Astrocyte (in vitro differentiated cells and primary cell): ENCODE data around the gene CDK9. TPM values are rescaled to one million over a fixed set of nuclear protein-coding genes. Genes with fewer than 3 reads are reported as not detected.
A peak's percentile ranks its signal among the peaks of the same experiment; 100 is the strongest.

Source experiments
- DNase-seq: peaks from one replicate; pipeline ENCODE4 v3.0.0-alpha.2; 2010; ENCODE audit warnings: low read depth
- FAIRE-seq: peaks from 2 replicates; lab custom pipeline; 2011; peaks lifted over from hg19 to GRCh38; lab: Jason Lieb, UNC
- H2AFZ ChIP-seq: 2 replicates; pipeline ENCODE4 v1.6.0; 2012; ENCODE audit warnings: low read depth, low read length, inconsistent platforms
- H3K27ac ChIP-seq: 2 replicates; pipeline ENCODE4 v1.5.1; 2011; ENCODE audit warnings: low read depth, low read length, inconsistent platforms
- H3K27me3 ChIP-seq: 2 replicates; pipeline ENCODE4 v1.6.0; 2011; ENCODE audit warnings: low read length, inconsistent platforms; ENCODE audit not compliant: insufficient read depth
- H3K36me3 ChIP-seq: 2 replicates; pipeline ENCODE4 v1.5.1; 2011; ENCODE audit warnings: low read length, inconsistent platforms; ENCODE audit not compliant: insufficient read depth
- H3K4me1 ChIP-seq: 2 replicates; pipeline ENCODE4 v1.5.1; 2011; ENCODE audit warnings: low read length, inconsistent platforms; ENCODE audit not compliant: insufficient read depth
- H3K4me2 ChIP-seq: 2 replicates; pipeline ENCODE4 v1.6.0; 2012; ENCODE audit warnings: low read length, inconsistent platforms
- H3K4me3 ChIP-seq: 2 replicates; pipeline ENCODE4 v1.5.1; 2011; ENCODE audit warnings: low read depth, mild to moderate bottlenecking, low read length, inconsistent platforms; ENCODE audit not compliant: insufficient read depth
- H3K79me2 ChIP-seq: 2 replicates; pipeline ENCODE4 v1.6.0; 2012; ENCODE audit warnings: mild to moderate bottlenecking, low read length, inconsistent platforms; ENCODE audit not compliant: insufficient read depth
- H3K9ac ChIP-seq: 2 replicates; pipeline ENCODE4 v1.6.0; 2012; ENCODE audit warnings: mild to moderate bottlenecking, low read length, inconsistent platforms
- H3K9me3 ChIP-seq: 2 replicates; pipeline ENCODE4 v1.5.1; 2012; ENCODE audit warnings: low read depth, mild to moderate bottlenecking, low read length, inconsistent platforms; ENCODE audit not compliant: insufficient read depth
- H4K20me1 ChIP-seq: 2 replicates; pipeline ENCODE4 v1.6.0; 2012; ENCODE audit warnings: low read length, inconsistent platforms; ENCODE audit not compliant: insufficient read depth
- H3K27ac Mint-ChIP-seq: one replicate; pipeline ENCODE4 v1.8.0; 2021; ENCODE audit warnings: mild to moderate bottlenecking, mixed read lengths; ENCODE audit not compliant: unreplicated experiment
- H3K27me3 Mint-ChIP-seq: one replicate; pipeline ENCODE4 v1.8.0; 2021; ENCODE audit warnings: low read depth, mixed read lengths; ENCODE audit not compliant: unreplicated experiment
- H3K36me3 Mint-ChIP-seq: one replicate; pipeline ENCODE4 v1.8.0; 2021; ENCODE audit warnings: low read depth, mixed read lengths; ENCODE audit not compliant: unreplicated experiment
- H3K4me1 Mint-ChIP-seq: one replicate; pipeline ENCODE4 v1.8.0; 2021; ENCODE audit warnings: low read depth, mixed read lengths; ENCODE audit not compliant: unreplicated experiment
- H3K4me3 Mint-ChIP-seq: one replicate; pipeline ENCODE4 v1.8.0; 2021; ENCODE audit warnings: mild to moderate bottlenecking, moderate library complexity, mixed read lengths; ENCODE audit not compliant: unreplicated experiment
- H3K9me3 Mint-ChIP-seq: one replicate; pipeline ENCODE4 v1.8.0; 2021; ENCODE audit warnings: mild to moderate bottlenecking, mixed read lengths; ENCODE audit not compliant: unreplicated experiment
- CTCF ChIP-seq: IDR thresholded peaks from 2 replicates; pipeline ENCODE4 v1.5.1; 2011; ENCODE audit warnings: low read depth, mild to moderate bottlenecking, inconsistent platforms, low read length, moderate library complexity; ENCODE audit not compliant: insufficient read depth
- EZH2 ChIP-seq: IDR thresholded peaks from 2 replicates; pipeline ENCODE4 v1.6.1; 2012; ENCODE audit warnings: mild to moderate bottlenecking, low read length, inconsistent platforms; ENCODE audit not compliant: insufficient read depth
- total RNA-seq: library from RNA; stranded (reverse); gene quantifications from 2 replicates; pipeline ENCODE4 v1.2.1, GENCODE V29; 2021

The CDK9 gene
- total RNA-seq, 1 donor from 2014 or later: 71.7 TPM

GRCh38 chr9:127828262-127829031, 42.6 kb downstream of the CDK9 start:
- H3K4me2 ChIP-seq: peak overlapping the region; percentile 76
- DNase-seq (no peak), FAIRE-seq (no peak)
- Mint-ChIP-seq H3K27me3 (peaks cover 24% of the 10 kb centered on the region), H3K9me3 (no peaks in the 10 kb centered on the region), H3K4me3 (peak overlapping the region; percentile 54), H3K36me3 (no peaks in the 10 kb centered on the region), H3K27ac (peak overlapping the region; percentile 62), H3K4me1 (peaks cover 8% of the 10 kb centered on the region)
- H3K27ac ChIP-seq: no peak overlapping the region
- peaks cover 10% of the 10 kb centered on the region for H3K4me1 ChIP-seq
- TF ChIP-seq CTCF (no peak), EZH2 (no peak)
- H3K9me3 ChIP-seq: no peaks in the 10 kb centered on the region
- peaks cover 4% of the 10 kb centered on the region for H4K20me1 ChIP-seq
- H2AFZ ChIP-seq: peak overlapping the region; percentile 59
- H3K27me3 ChIP-seq: no peaks in the 10 kb centered on the region
- peaks cover 3% of the 10 kb centered on the region for H3K36me3 ChIP-seq
- H3K4me3 ChIP-seq: no peak overlapping the region
- peak overlapping the region; percentile 47 for H3K9ac ChIP-seq
- H3K79me2 ChIP-seq: peaks cover 6% of the 10 kb centered on the region

- Histone ChIP-seq H3K79me2 (peaks cover 8% of the 10 kb centered on the region), H3K36me3 (peaks cover 3% of the 10 kb centered on the region), H3K27me3 (no peaks in the 10 kb centered on the region), H2AFZ (no peak overlapping the region), H3K27ac (no peak overlapping the region), H3K9ac (no peak overlapping the region), H4K20me1 (peaks cover 4% of the 10 kb centered on the region), H3K9me3 (no peaks in the 10 kb centered on the region), H3K4me1 (peaks cover 10% of the 10 kb centered on the region), H3K4me2 (no peak overlapping the region), H3K4me3 (no peak overlapping the region)
- DNase-seq (no peak), FAIRE-seq (no peak)
- Mint-ChIP-seq H3K4me3 (peak overlapping the region; percentile 27), H3K9me3 (no peaks in the 10 kb centered on the region), H3K27ac (no peak overlapping the region), H3K27me3 (peaks cover 24% of the 10 kb centered on the region), H3K4me1 (peaks cover 8% of the 10 kb centered on the region), H3K36me3 (no peaks in the 10 kb centered on the region)
- no peak for TF ChIP-seq EZH2
Measured at GRCh38 chr9:127829205-127829906, 43.5 kb downstream of the CDK9 start.

- Mint-ChIP-seq H3K4me3 (no peak overlapping the region), H3K36me3 (no peaks in the 10 kb centered on the region), H3K27ac (peak overlapping the region; percentile 34), H3K9me3 (no peaks in the 10 kb centered on the region), H3K27me3 (peaks cover 5% of the 10 kb centered on the region), H3K4me1 (peaks cover 14% of the 10 kb centered on the region)
- Histone ChIP-seq H3K4me3 (no peak overlapping the region), H3K4me2 (no peak overlapping the region), H3K9me3 (no peaks in the 10 kb centered on the region), H3K4me1 (peaks cover 29% of the 10 kb centered on the region), H3K9ac (no peak overlapping the region), H3K79me2 (peaks cover 26% of the 10 kb centered on the region), H3K27me3 (no peaks in the 10 kb centered on the region), H4K20me1 (no peaks in the 10 kb centered on the region), H3K27ac (no peak overlapping the region), H2AFZ (no peak overlapping the region), H3K36me3 (no peaks in the 10 kb centered on the region)
- FAIRE-seq (no peak), DNase-seq (peak; percentile 30)
- TF ChIP-seq EZH2 (no peak), CTCF (no peak)
Measured at GRCh38 chr9:127832248-127832647, 46.4 kb downstream of the CDK9 start.
